ENCODE data around the gene SUPT3H.
"Not testable (repeated sequence)": the region's sequence is repeated elsewhere in the genome, so short reads cannot be mapped to it uniquely, and the experiment has no call there.

SUPT3H gene

GRCh38 chr6:45278367-45278766 lies 99.4 kb downstream of the SUPT3H start:
- no peak for DNase-seq (ENCODE audit: low read depth, low spot score)
- Histone ChIP-seq H3K27me3 (ENCODE audit: insufficient read depth, insufficient read length) (no peaks in the 10 kb centered on the region), H3K4me1 (ENCODE audit: insufficient read depth, insufficient read length) (no peaks in the 10 kb centered on the region), H3K9ac (ENCODE audit: insufficient read length, low read depth) (no peak overlapping the region), H3K9me3 (ENCODE audit: insufficient read depth, low read length) (peaks cover 14% of the 10 kb centered on the region), H3K4me3 (ENCODE audit: insufficient read length, low read depth) (no peak overlapping the region), H3K36me3 (ENCODE audit: insufficient read depth, insufficient read length, low read length) (no peaks in the 10 kb centered on the region)
- TF ChIP-seq SUZ12 (IDR thresholded peaks at IDR 0.05; ENCODE audit: extremely low read depth, insufficient read depth, insufficient read length) (no peak), ZNF274 (IDR thresholded peaks at IDR 0.05; ENCODE audit: low read depth, low read length) (no peak), YY1 (IDR thresholded peaks at IDR 0.05; ENCODE audit: insufficient read depth, insufficient read length) (no peak)

DNA sequence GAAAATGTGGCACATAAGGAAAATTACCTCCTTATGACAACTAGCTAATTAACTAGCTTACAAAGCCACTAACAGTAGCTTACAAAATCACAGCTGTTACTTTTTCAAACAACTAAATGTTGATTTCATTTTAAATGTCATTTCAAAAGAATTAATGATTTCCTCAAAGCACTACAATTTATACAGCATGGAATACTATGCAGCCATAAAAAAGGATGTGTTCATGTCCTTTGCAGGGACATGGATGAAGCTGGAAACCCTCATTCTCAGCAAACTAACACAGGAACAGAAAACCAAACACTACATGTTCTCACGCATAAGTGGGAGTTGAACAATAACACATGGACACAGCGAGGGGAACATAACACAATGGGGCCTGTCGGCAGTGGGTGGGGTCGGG lies 100.0 kb downstream of the SUPT3H start:
- not testable (repeated sequence) for DNase-seq (ENCODE audit: low read depth, low spot score); H3K4me1 ChIP-seq (ENCODE audit: insufficient read depth, insufficient read length); H3K9ac ChIP-seq (ENCODE audit: insufficient read length, low read depth); H3K36me3 ChIP-seq (ENCODE audit: insufficient read depth, insufficient read length, low read length); H3K27me3 ChIP-seq (ENCODE audit: insufficient read depth, insufficient read length); H3K4me3 ChIP-seq (ENCODE audit: insufficient read length, low read depth)
- peaks cover 14% of the 10 kb centered on the region for H3K9me3 ChIP-seq (ENCODE audit: insufficient read depth, low read length)

DNA sequence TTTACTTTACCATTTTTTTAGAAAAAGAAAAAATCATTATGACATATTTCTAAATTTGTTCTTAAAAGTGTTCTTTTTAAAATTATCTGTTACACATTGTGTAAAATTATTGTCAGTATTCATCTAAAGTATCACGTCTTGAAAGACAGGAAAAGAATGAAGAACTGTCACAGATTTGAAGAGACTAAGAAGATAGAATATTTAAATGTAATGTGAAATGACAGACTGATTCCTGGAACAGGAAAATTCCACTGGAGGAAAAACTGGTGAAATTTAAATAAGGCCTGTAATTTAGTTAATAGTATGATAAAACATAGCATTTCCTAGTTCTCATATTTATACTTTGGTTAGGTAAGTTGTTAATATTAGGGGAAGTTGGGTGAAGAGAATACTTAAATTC lies 102.4 kb downstream of the SUPT3H start:
- no peaks in the 10 kb centered on the region for H3K36me3 ChIP-seq (ENCODE audit: insufficient read depth, insufficient read length, low read length)
- no peak overlapping the region for H3K9ac ChIP-seq (ENCODE audit: insufficient read length, low read depth)
- H3K4me3 ChIP-seq (ENCODE audit: insufficient read length, low read depth), result no peak overlapping the region
- H3K9me3 ChIP-seq (ENCODE audit: insufficient read depth, low read length), result peaks cover 8% of the 10 kb centered on the region; the same call in 1 of the 2 replicates
- TF ChIP-seq SUZ12 (IDR thresholded peaks at IDR 0.05; ENCODE audit: extremely low read depth, insufficient read depth, insufficient read length) (no peak), YY1 (IDR thresholded peaks at IDR 0.05; ENCODE audit: insufficient read depth, insufficient read length) (no peak), ZNF274 (IDR thresholded peaks at IDR 0.05; ENCODE audit: low read depth, low read length) (no peak)
- DNase-seq (ENCODE audit: low read depth, low spot score), result no peak
- H3K27me3 ChIP-seq (ENCODE audit: insufficient read depth, insufficient read length), result no peaks in the 10 kb centered on the region
- no peaks in the 10 kb centered on the region for H3K4me1 ChIP-seq (ENCODE audit: insufficient read depth, insufficient read length)

DNA sequence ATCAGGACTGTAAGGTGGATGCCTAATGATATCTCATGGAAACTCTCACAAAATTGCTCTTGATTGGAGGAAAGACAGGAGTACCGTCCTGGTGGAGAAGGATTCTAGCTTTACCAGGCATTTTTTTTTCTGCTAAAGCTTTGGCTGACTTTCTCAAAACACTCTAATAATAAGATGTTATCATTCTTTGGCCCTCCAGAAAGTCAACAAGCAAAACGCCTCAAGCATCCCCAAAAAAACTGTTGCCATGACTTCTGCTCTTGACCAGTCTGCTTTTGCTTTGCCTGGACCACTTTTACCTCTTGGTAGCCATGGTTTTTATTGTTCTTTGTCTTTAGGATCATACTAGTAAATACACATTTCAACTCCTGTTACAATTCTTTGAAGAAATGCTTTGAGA lies 105.1 kb downstream of the SUPT3H start:
- DNase-seq (ENCODE audit: low read depth, low spot score), result no peak
- Histone ChIP-seq H3K9me3 (ENCODE audit: insufficient read depth, low read length) (peaks cover 8% of the 10 kb centered on the region; the same call in 1 of the 2 replicates), H3K9ac (ENCODE audit: insufficient read length, low read depth) (no peak overlapping the region), H3K27me3 (ENCODE audit: insufficient read depth, insufficient read length) (no peaks in the 10 kb centered on the region), H3K36me3 (ENCODE audit: insufficient read depth, insufficient read length, low read length) (no peaks in the 10 kb centered on the region), H3K4me1 (ENCODE audit: insufficient read depth, insufficient read length) (no peaks in the 10 kb centered on the region), H3K4me3 (ENCODE audit: insufficient read length, low read depth) (no peak overlapping the region)
- TF ChIP-seq ZNF274 (IDR thresholded peaks at IDR 0.05; ENCODE audit: low read depth, low read length) (no peak), SUZ12 (IDR thresholded peaks at IDR 0.05; ENCODE audit: extremely low read depth, insufficient read depth, insufficient read length) (no peak), YY1 (IDR thresholded peaks at IDR 0.05; ENCODE audit: insufficient read depth, insufficient read length) (no peak)

- Histone ChIP-seq H3K9ac (ENCODE audit: insufficient read length, low read depth) (no peak overlapping the region), H3K9me3 (ENCODE audit: insufficient read depth, low read length) (no peaks in the 10 kb centered on the region), H3K27me3 (ENCODE audit: insufficient read depth, insufficient read length) (no peaks in the 10 kb centered on the region), H3K36me3 (ENCODE audit: insufficient read depth, insufficient read length, low read length) (no peaks in the 10 kb centered on the region), H3K4me3 (ENCODE audit: insufficient read length, low read depth) (no peak overlapping the region), H3K4me1 (ENCODE audit: insufficient read depth, insufficient read length) (no peaks in the 10 kb centered on the region)
- no peak for TF ChIP-seq ZNF274 (IDR thresholded peaks at IDR 0.05; ENCODE audit: low read depth, low read length)
- TF ChIP-seq SUZ12 (IDR thresholded peaks at IDR 0.05; ENCODE audit: extremely low read depth, insufficient read depth, insufficient read length), result no peak
- no peak for TF ChIP-seq YY1 (IDR thresholded peaks at IDR 0.05; ENCODE audit: insufficient read depth, insufficient read length)
- no peak for DNase-seq (ENCODE audit: low read depth, low spot score)
These were observed 112.5 kb downstream of the SUPT3H start for GRCh38 chr6:45265246-45265645.

DNA sequence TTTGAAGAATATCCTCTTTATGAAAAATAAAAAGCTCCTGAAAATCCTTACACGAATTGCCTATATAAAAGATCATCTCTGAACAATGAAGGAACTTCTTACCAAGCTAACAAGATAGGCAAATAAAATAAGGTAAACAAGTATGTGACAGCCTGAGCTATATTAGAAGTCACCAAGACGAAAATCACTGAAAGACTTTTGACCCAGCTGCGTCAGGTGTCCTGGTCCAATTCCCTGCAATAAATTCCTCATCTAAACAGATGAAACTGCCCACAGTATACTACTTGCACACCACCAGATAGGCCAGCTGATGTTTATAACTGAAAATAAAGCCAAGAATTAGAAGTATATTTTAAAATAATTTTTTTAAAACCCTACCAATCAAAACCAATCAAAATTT lies 117.0 kb downstream of the SUPT3H start:
- H3K4me1 ChIP-seq (ENCODE audit: insufficient read depth, insufficient read length), result no peaks in the 10 kb centered on the region
- H3K9ac ChIP-seq (ENCODE audit: insufficient read length, low read depth), result no peak overlapping the region
- H3K4me3 ChIP-seq (ENCODE audit: insufficient read length, low read depth), result no peak overlapping the region
- no peaks in the 10 kb centered on the region for H3K36me3 ChIP-seq (ENCODE audit: insufficient read depth, insufficient read length, low read length)
- TF ChIP-seq YY1 (IDR thresholded peaks at IDR 0.05; ENCODE audit: insufficient read depth, insufficient read length), result no peak
- H3K27me3 ChIP-seq (ENCODE audit: insufficient read depth, insufficient read length), result no peaks in the 10 kb centered on the region
- no peaks in the 10 kb centered on the region for H3K9me3 ChIP-seq (ENCODE audit: insufficient read depth, low read length)
- no peak for DNase-seq (ENCODE audit: low read depth, low spot score)

DNA sequence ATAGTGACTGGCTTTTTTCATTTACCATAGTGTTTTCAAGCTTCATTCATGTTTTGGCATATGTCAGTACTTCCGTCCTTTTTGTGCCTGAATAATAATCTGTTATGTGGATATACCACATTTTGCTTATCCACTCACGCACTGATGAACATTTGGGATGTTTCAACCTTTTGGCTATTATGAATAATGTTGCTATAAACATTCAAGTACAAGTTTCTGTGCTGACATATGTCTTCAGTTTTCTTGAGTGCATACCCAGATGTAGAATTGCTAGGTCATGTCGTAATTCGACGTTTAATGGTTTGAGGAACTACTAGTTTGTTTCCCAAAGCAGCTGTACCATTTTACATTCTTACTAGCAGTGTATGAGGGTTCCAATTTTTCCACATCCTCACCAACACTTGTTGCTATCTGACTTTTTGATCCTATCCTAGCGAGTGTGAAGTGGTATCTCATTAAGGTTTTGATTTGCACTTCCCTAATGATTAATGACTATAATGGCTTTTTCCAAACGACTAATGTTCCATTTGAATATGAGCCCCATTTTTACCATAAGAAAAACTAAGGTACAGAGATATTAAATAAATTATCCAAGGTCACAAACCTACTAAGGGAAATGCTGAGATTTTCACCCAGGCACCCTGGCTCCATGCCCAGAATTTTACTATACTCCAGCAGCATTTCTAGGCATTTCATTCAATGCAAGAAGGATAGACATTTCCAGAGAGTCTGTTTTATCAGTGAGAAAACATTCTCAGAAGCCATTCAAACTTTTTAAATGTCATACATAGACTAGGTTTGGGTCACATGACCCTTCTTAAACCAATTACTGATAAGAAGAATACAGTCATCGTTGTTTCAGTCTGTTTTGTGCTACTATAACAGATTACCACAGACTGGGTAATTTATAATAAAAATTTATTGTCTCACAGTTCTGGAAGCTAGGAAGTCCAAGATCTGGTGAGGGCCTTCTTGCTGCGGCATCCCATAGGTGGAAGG lies 120.7 kb downstream of the SUPT3H start:
- Histone ChIP-seq H3K9me3 (ENCODE audit: insufficient read depth, low read length) (no peaks in the 10 kb centered on the region), H3K36me3 (ENCODE audit: insufficient read depth, insufficient read length, low read length) (no peaks in the 10 kb centered on the region), H3K27me3 (ENCODE audit: insufficient read depth, insufficient read length) (no peaks in the 10 kb centered on the region), H3K4me3 (ENCODE audit: insufficient read length, low read depth) (no peak overlapping the region), H3K9ac (ENCODE audit: insufficient read length, low read depth) (no peak overlapping the region), H3K4me1 (ENCODE audit: insufficient read depth, insufficient read length) (no peaks in the 10 kb centered on the region)
- TF ChIP-seq ZNF274 (IDR thresholded peaks at IDR 0.05; ENCODE audit: low read depth, low read length), result no peak
- TF ChIP-seq YY1 (IDR thresholded peaks at IDR 0.05; ENCODE audit: insufficient read depth, insufficient read length), result no peak
- TF ChIP-seq SUZ12 (IDR thresholded peaks at IDR 0.05; ENCODE audit: extremely low read depth, insufficient read depth, insufficient read length), result no peak
- DNase-seq (ENCODE audit: low read depth, low spot score), result no peak
